OCI-LY1 (cell line): ENCODE measurements around the gene LPCAT3.

Experiments
- H2AFZ ChIP-seq: fragments of 200-600 bp; sonication (generic), shearing (Covaris generic); 2 replicates; pipeline ENCODE4 v1.6.0; 2014; ENCODE audit warnings: antibody characterized with exemption, mild to moderate bottlenecking, low read length
- H3F3A ChIP-seq: fragments of 200-600 bp; sonication (generic), shearing (Covaris generic); 2 replicates; pipeline ENCODE4 v1.6.0; 2014; ENCODE audit warnings: mild to moderate bottlenecking, antibody characterized with exemption, low read length, moderate library complexity; ENCODE audit not compliant: insufficient read depth
- H3K27ac ChIP-seq: fragments of 200-600 bp; sonication (generic); 2 replicates; pipeline ENCODE4 v1.5.1; 2014; ENCODE audit warnings: low read length, mixed run types, mild to moderate bottlenecking, low read depth; ENCODE audit not compliant: poor library complexity, severe bottlenecking
- H3K27me3 ChIP-seq: fragments of 200-600 bp; sonication (generic); 2 replicates; pipeline ENCODE4 v1.6.0; 2014; ENCODE audit warnings: antibody characterized with exemption, mild to moderate bottlenecking, low read length, moderate library complexity; ENCODE audit not compliant: insufficient read depth
- H3K36me3 ChIP-seq: fragments of 200-600 bp; sonication (generic); 2 replicates; pipeline ENCODE4 v1.6.1; 2014; ENCODE audit warnings: mild to moderate bottlenecking, antibody characterized with exemption, low read length, moderate library complexity, mixed read lengths; ENCODE audit not compliant: insufficient read depth
- H3K4me1 ChIP-seq: fragments of 200-600 bp; sonication (generic); 2 replicates; pipeline ENCODE4 v1.5.1; 2014; ENCODE audit warnings: mild to moderate bottlenecking, low read length, moderate library complexity; ENCODE audit not compliant: insufficient read depth, severe bottlenecking
- H3K4me2 ChIP-seq: fragments of 200-600 bp; sonication (generic), shearing (Covaris generic); 2 replicates; pipeline ENCODE4 v1.6.1; 2014; ENCODE audit warnings: low read length
- H3K4me3 ChIP-seq: fragments of 200-600 bp; sonication (generic); 2 replicates; pipeline ENCODE4 v1.5.1; 2014; ENCODE audit warnings: low read length, low read depth, mild to moderate bottlenecking, mixed read lengths; ENCODE audit not compliant: poor library complexity, severe bottlenecking
- H3K79me2 ChIP-seq: fragments of 200-600 bp; shearing (Covaris generic); 2 replicates; pipeline ENCODE4 v1.6.1; 2016; ENCODE audit warnings: mixed run types, low read length, mixed read lengths; ENCODE audit not compliant: insufficient read depth
- H3K9ac ChIP-seq: fragments of 200-600 bp; sonication (generic), shearing (Covaris generic); 2 replicates; pipeline ENCODE4 v1.6.1; 2014; ENCODE audit warnings: mild to moderate bottlenecking, low read length, mixed read lengths
- H3K9me2 ChIP-seq: fragments of 200-600 bp; sonication (generic), shearing (Covaris generic); 2 replicates; pipeline ENCODE4 v1.6.1; 2014; ENCODE audit warnings: low read depth, mild to moderate bottlenecking, low read length, mixed read lengths
- H3K9me3 ChIP-seq: fragments of 200-600 bp; shearing (Covaris generic); 2 replicates; pipeline ENCODE4 v1.6.1; 2014; ENCODE audit warnings: low read length, mixed read lengths
- H4K20me1 ChIP-seq: fragments of 200-600 bp; sonication (generic), shearing (Covaris generic); 2 replicates; pipeline ENCODE4 v1.6.0; 2016; ENCODE audit warnings: mild to moderate bottlenecking, low read length; ENCODE audit not compliant: insufficient read depth
- EZH2 ChIP-seq: fragments of 200-600 bp; sonication (generic), shearing (Covaris generic); IDR thresholded peaks from 2 replicates; pipeline ENCODE4 v1.8.0; 2017; ENCODE audit warnings: borderline replicate concordance, mixed run types, mild to moderate bottlenecking, antibody characterized with exemption, low read length, moderate library complexity, mixed read lengths
- TF ChIP-seq, protein P1 (sequence below): fragments of 200-600 bp; sonication (generic), shearing (Covaris generic); IDR thresholded peaks from 2 replicates; pipeline ENCODE4 v1.5.1; 2017; ENCODE audit warnings: mild to moderate bottlenecking, antibody characterized with exemption, low read length, moderate library complexity, mixed read lengths

Gene LPCAT3

GRCh38 chr12:6944381-6945186 lies 73.7 kb downstream of the LPCAT3 start:
- Histone ChIP-seq H4K20me1 (no peaks in the 10 kb centered on the region), H3K9me3 (no peaks in the 10 kb centered on the region), H3K36me3 (no peaks in the 10 kb centered on the region), H3K4me2 (peak overlapping the region; percentile 91), H3K27me3 (no peaks in the 10 kb centered on the region), H3K4me3 (peak overlapping the region; percentile 71), H3K9me2 (no peaks in the 10 kb centered on the region), H3K9ac (peak overlapping the region; percentile 79), H2AFZ (no peak overlapping the region), H3F3A (no peaks in the 10 kb centered on the region), H3K4me1 (peaks cover 39% of the 10 kb centered on the region), H3K27ac (peak overlapping the region; percentile 91), H3K79me2 (no peaks in the 10 kb centered on the region)
- TF ChIP-seq, protein P1, sequence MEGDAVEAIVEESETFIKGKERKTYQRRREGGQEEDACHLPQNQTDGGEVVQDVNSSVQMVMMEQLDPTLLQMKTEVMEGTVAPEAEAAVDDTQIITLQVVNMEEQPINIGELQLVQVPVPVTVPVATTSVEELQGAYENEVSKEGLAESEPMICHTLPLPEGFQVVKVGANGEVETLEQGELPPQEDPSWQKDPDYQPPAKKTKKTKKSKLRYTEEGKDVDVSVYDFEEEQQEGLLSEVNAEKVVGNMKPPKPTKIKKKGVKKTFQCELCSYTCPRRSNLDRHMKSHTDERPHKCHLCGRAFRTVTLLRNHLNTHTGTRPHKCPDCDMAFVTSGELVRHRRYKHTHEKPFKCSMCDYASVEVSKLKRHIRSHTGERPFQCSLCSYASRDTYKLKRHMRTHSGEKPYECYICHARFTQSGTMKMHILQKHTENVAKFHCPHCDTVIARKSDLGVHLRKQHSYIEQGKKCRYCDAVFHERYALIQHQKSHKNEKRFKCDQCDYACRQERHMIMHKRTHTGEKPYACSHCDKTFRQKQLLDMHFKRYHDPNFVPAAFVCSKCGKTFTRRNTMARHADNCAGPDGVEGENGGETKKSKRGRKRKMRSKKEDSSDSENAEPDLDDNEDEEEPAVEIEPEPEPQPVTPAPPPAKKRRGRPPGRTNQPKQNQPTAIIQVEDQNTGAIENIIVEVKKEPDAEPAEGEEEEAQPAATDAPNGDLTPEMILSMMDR: peak; percentile 97
- TF ChIP-seq EZH2: no peak

DNA sequence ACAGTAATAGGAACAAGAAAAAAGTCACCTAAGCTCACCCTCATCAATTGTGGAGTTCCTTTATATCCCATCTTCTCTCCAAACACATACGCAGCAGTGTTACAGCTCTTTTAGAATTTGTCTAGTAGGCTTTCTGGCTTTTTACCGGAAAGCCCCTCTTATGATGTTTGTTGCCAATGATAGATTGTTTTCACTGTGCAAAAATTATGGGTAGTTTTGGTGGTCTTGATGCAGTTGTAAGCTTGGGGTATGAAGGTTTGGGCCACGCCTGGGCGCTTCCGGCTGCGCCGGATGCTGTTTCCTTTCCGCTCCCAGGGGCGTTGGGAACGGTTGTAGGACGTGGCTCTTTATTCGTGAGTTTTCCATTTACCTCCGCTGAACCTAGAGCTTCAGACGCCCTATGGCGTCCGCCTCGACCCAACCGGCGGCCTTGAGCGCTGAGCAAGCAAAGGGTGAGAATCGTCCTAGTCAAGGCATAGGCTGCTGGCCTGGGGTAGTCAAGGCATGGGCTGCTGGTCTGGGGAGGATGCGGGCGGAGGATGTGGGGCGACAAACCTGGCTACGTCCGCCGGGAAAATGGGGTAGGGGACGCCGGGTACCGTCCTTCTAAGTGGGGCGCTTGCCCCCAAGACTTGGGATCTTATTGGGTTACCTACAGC lies 74.4 kb downstream of the LPCAT3 start, which contains the start of the genes C12orf57 and RNU7-1:
TSS of gene C12orf57 (plus strand) at position 301 of the 659 bp plus-strand sequence. CDS start at position 401, 100 bp downstream.
TSS of gene RNU7-1 (plus strand) at position 95 of the 659 bp plus-strand sequence.
- H3K9ac ChIP-seq: peak within 1 kb of the TSS; percentile 79
- no peaks in the 10 kb centered on the region for H3K9me3 ChIP-seq
- H3K4me2 ChIP-seq: peak within 1 kb of the TSS; percentile 91
- H2AFZ ChIP-seq: peak within 1 kb of the TSS; percentile 28; the same call in 1 of the 2 replicates
- no peak for TF ChIP-seq EZH2
- TF ChIP-seq, protein P1: no peak
- H3K4me3 ChIP-seq: peak within 1 kb of the TSS; percentile 71
- H3K9me2 ChIP-seq: no peaks in the 10 kb centered on the region
- H4K20me1 ChIP-seq: no peaks in the 10 kb centered on the region
- no peaks in the 10 kb centered on the region for H3K27me3 ChIP-seq
- H3K36me3 ChIP-seq: no peaks in the 10 kb centered on the region
- no peaks in the 10 kb centered on the region for H3F3A ChIP-seq
- H3K27ac ChIP-seq: peak within 1 kb of the TSS; percentile 91
- H3K4me1 ChIP-seq: peaks cover 43% of the 10 kb centered on the region
- no peaks in the 10 kb centered on the region for H3K79me2 ChIP-seq

- Histone ChIP-seq H3F3A (no peaks in the 10 kb centered on the region), H3K9ac (peak overlapping the region; percentile 79), H2AFZ (peak overlapping the region; percentile 28; the same call in 1 of the 2 replicates), H3K4me2 (peak overlapping the region; percentile 91), H3K79me2 (no peaks in the 10 kb centered on the region), H3K27ac (peak overlapping the region; percentile 91), H4K20me1 (no peaks in the 10 kb centered on the region), H3K9me3 (no peaks in the 10 kb centered on the region), H3K4me3 (peak overlapping the region; percentile 71), H3K4me1 (peaks cover 48% of the 10 kb centered on the region), H3K27me3 (no peaks in the 10 kb centered on the region), H3K9me2 (no peaks in the 10 kb centered on the region), H3K36me3 (no peaks in the 10 kb centered on the region)
- TF ChIP-seq, protein P1: no peak
- no peak for TF ChIP-seq EZH2
These were observed 74.9 kb downstream of the LPCAT3 start for GRCh38 chr12:6943389-6943721.
